ENCODE data around the gene DOCK2.

DNA sequence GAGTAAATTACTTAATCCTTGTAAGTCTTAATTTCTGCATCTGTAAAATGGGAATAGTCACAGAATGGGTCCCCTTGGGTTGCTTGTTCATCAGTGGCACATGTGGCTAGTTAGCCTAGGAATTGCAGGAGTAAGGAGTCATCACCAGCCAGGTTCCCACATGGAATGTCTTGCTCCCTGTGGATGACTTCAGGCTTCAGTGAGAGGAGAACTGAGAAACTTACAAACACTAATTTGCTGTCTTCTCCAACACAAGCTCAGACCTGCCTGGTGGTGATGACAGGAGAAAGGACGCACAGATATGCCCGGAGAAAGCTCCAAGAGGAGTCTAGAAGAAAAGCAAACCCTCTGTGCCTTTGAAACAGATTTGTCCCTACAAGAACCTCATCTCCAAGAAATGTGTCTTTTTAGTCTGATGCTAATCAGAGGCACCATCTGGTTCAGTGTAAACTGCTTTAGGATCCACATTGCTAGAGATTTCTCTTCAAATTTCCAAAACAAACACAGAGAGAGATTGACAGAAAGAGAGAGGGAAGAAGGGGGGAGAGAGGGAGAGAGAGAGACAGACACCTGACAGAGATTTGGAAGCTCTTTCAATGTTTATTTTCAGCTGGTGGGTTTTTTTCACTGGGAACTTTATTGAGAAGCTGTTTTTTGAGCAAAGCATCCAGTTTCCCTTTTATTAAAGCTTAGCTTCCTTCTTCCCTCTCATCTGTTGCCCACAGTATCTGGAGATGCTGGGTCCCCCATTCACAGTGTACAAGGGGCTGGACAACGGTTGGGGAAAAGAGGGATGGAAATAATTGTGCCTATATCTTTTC is 128.3 kb downstream of the DOCK2 start:
- TF ChIP-seq EZH2 (IDR thresholded peaks at IDR 0.05) = no peak
- no peak for TF ChIP-seq POLR2AphosphoS5 (IDR thresholded peaks at IDR 0.05; ENCODE audit: borderline replicate concordance, low read depth, low read length)
